A673 (cell line): ENCODE measurements around the gene BPIFB2. TPM values are rescaled to one million over a fixed set of nuclear protein-coding genes. Genes with fewer than 3 reads are reported as not detected.

Experiments used
- BruUV-seq: library from RNA; stranded (reverse); fragments of 400-500 nt; replicated peaks from 2 replicates; lab custom pipeline; 2021; lab: Mats Ljungman, UMichigan
- CTCF ChIA-PET: fragments of 300-600 bp; sonication (Branson Sonifier 250); formaldehyde crosslinking; loops from one replicate; lab custom pipeline; 2022; ENCODE audit warnings: antibody characterized with exemption; lab: Charles Lee
- POLR2A ChIA-PET: fragments of 300-600 bp; sonication (Branson Sonifier 250); formaldehyde crosslinking; loops from one replicate; lab custom pipeline; 2022; ENCODE audit warnings: antibody characterized with exemption; ENCODE audit not compliant: low non-redundant PET; lab: Charles Lee
- DNase-seq: peaks from one replicate; pipeline ENCODE4 v3.0.0-alpha.2; 2015; ENCODE audit warnings: low spot score
- H3K27ac ChIP-seq: fragments of 200-600 bp; sonication (generic); 2 replicates; pipeline ENCODE4 v1.5.1; 2016; ENCODE audit warnings: mixed run types, low read depth, mild to moderate bottlenecking, mixed read lengths, antibody characterized with exemption, low read length; ENCODE audit not compliant: poor library complexity, severe bottlenecking
- H3K27me3 ChIP-seq: fragments of 200-600 bp; sonication (generic); replicated peaks from 2 replicates; pipeline ENCODE4 v1.6.1; 2017; ENCODE audit warnings: mixed run types, low read depth, mild to moderate bottlenecking, mixed read lengths, antibody characterized with exemption, low read length; ENCODE audit not compliant: insufficient read depth, poor library complexity
- H3K36me3 ChIP-seq: fragments of 200-600 bp; sonication (generic); 2 replicates; pipeline ENCODE4 v1.6.1; 2016; ENCODE audit warnings: mixed run types, mild to moderate bottlenecking, mixed read lengths, antibody characterized with exemption, low read length; ENCODE audit not compliant: insufficient read depth, poor library complexity, severe bottlenecking
- H3K4me1 ChIP-seq: fragments of 200-600 bp; sonication (generic); 2 replicates; pipeline ENCODE4 v1.6.1; 2017; ENCODE audit warnings: mixed run types, mild to moderate bottlenecking, mixed read lengths, antibody characterized with exemption, low read length; ENCODE audit not compliant: insufficient read depth, poor library complexity, severe bottlenecking
- H3K4me3 ChIP-seq: fragments of 200-600 bp; sonication (generic); 2 replicates; pipeline ENCODE4 v1.5.1; 2016; ENCODE audit warnings: low read depth, mixed run types, mild to moderate bottlenecking, mixed read lengths, low read length; ENCODE audit not compliant: poor library complexity, severe bottlenecking
- H3K9me3 ChIP-seq: fragments of 200-600 bp; sonication (generic); 2 replicates; pipeline ENCODE4 v1.6.1; 2016; ENCODE audit warnings: mixed run types, low read depth, mild to moderate bottlenecking, mixed read lengths, antibody characterized with exemption, low read length; ENCODE audit not compliant: poor library complexity, severe bottlenecking
- CTCF ChIP-seq: fragments of 300-800, 200-600 bp; sonication (generic); conservative IDR thresholded peaks from 2 replicates; pipeline ENCODE4 v1.5.1; 2017; ENCODE audit warnings: low read depth, mild to moderate bottlenecking, antibody characterized with exemption, low read length, moderate library complexity, mixed read lengths
- EZH2 ChIP-seq: fragments of 200-600 bp; sonication (generic); IDR thresholded peaks from 2 replicates; pipeline ENCODE4 v1.6.1; 2017; ENCODE audit warnings: borderline replicate concordance, low read depth, mild to moderate bottlenecking, mixed read lengths, antibody characterized with exemption, low read length; ENCODE audit not compliant: poor library complexity, severe bottlenecking
- intact Hi-C: fragments of 100-400 bp; cut with micrococcal nuclease; formaldehyde crosslinking; loops from one replicate; pipeline ENCODE4 v1.10.0; 2022; ENCODE audit not compliant: unreplicated experiment
- total RNA-seq: library from RNA; stranded (reverse); gene quantifications from 2 replicates; pipeline ENCODE4 v1.2.3, GENCODE V29; 2021

Gene BPIFB2
- total RNA-seq, 1 experiment from 2014 or later = not detected

DNA sequence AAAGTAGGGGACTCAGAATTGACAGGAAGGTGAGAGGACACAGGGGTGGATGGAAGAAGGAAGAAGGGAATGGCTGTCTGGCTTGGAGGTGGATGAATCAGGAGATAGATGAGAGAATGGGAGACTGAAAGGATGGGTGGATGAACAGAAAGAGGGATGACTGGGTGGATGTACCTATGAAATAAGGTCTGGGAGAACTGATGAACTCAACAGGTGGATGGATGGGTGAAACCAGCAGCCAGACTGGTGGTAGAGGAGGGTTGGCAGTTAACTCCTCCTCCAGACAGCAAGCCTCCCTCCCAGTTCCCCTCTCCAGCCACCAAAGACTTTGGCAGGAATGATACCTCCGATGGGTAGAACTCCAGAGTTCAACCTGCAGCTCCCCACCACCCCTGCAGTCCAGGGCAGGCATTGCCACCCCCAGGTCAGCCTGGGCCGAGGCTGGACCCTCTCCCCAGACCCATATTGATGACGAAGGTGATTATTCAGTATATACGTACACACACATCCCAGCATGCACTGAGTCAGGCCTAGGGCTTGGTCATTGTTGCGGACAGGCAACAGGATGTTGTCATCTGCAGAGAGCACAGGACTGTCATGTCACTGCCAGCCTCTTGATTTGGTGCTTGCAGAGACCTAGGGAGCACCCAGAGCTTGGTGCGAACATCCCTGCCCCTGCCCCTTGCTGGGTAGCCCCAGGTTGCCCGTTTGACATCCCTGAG is 5.3 kb upstream of the BPIFB2 start:
- no TSS peak for BruUV-seq
- TF ChIP-seq CTCF (no peak), EZH2 (no peak)
- Histone ChIP-seq H3K36me3 (no peaks in the 10 kb centered on the region), H3K27me3 (no peaks in the 10 kb centered on the region), H3K4me1 (no peaks in the 10 kb centered on the region), H3K4me3 (no peak overlapping the region), H3K27ac (no peak overlapping the region), H3K9me3 (no peaks in the 10 kb centered on the region)
- DNase-seq = no peak
- ChIA-PET POLR2A (no interaction called here), CTCF (no interaction called here)
- intact Hi-C loops = no loop called here

GRCh38 chr20:33004141-33004751 is 3.3 kb upstream of the BPIFB2 start, which contains the start of gene SUN5:
Gene SUN5, minus strand, starts transcription at chr20:33004433. Its CDS starts 93 bp downstream, at chr20:33004340.
- no TSS peak for BruUV-seq
- no peaks in the 10 kb centered on the region for H3K36me3 ChIP-seq
- no peaks in the 10 kb centered on the region for H3K27me3 ChIP-seq
- no peak for DNase-seq
- no peak within 1 kb of the TSS for H3K27ac ChIP-seq
- TF ChIP-seq CTCF (no peak), EZH2 (no peak)
- H3K9me3 ChIP-seq = no peaks in the 10 kb centered on the region
- ChIA-PET CTCF (no interaction called here), POLR2A (no interaction called here)
- H3K4me3 ChIP-seq = no peak within 1 kb of the TSS
- H3K4me1 ChIP-seq = no peaks in the 10 kb centered on the region
- intact Hi-C loops = no loop called here

- DNase-seq = peak; percentile 26
- H3K4me1 ChIP-seq = no peaks in the 10 kb centered on the region
- POLR2A ChIA-PET = no interaction called here
- no peak overlapping the region for H3K4me3 ChIP-seq
- H3K27ac ChIP-seq = no peak overlapping the region
- H3K9me3 ChIP-seq = no peaks in the 10 kb centered on the region
- CTCF ChIA-PET = no interaction called here
- TF ChIP-seq EZH2 = no peak
- TF ChIP-seq CTCF = peak; percentile 59
- BruUV-seq = no TSS peak
- intact Hi-C loops = no loop called here
- H3K27me3 ChIP-seq = no peaks in the 10 kb centered on the region
- H3K36me3 ChIP-seq = no peaks in the 10 kb centered on the region
Observed at GRCh38 chr20:33005132-33005566, 2.4 kb upstream of the BPIFB2 start.
